ENCODE results near the gene STK4. TPM values are rescaled to one million over a fixed set of nuclear protein-coding genes. Genes with fewer than 3 reads are reported as not detected.

STK4 gene
- total and polyA plus RNA-seq, 2 of the 8 experiments (the other 6 are each of a cell fraction or from before 2014, with no cell fraction given) = 12.0 to 34.3 TPM

GRCh38 chr20:44969300-44969894 lies 3.1 kb downstream of the STK4 start:
- Histone ChIP-seq H3K79me2 (ENCODE audit: control insufficient read depth in 1 of 2, insufficient read depth in 2 of 2, low read length in 2 of 2) (peaks cover 8 to 47% of the 10 kb centered on the region in 2 experiments), H2BK5ac (ENCODE audit: low read depth, low read length) (no peak overlapping the region), H2BK12ac (ENCODE audit: low read depth, low read length) (no peak overlapping the region), H4K91ac (replicated peaks; ENCODE audit: insufficient read length, low read length) (no peak overlapping the region), H2BK15ac (ENCODE audit: low read length) (no peak overlapping the region), H4K8ac (ENCODE audit: extremely low read depth, insufficient read depth, low read length) (no peak overlapping the region), H3K27ac (ENCODE audit: low read depth, low read length) (no peak overlapping the region), H3K4me2 (ENCODE audit: insufficient read depth in 1 of 2, low read depth in 2 of 2, low read length in 2 of 2) (no peak overlapping the region; a peak in 1 of 4 replicates), H3K4me3 (ENCODE audit: extremely low read depth in 1 of 4, insufficient read depth in 2 of 4, low read depth in 3 of 4, low read length in 4 of 4) (no peak overlapping the region), H3K27me3 (replicated peaks in 1 of 4; ENCODE audit: control insufficient read depth in 3 of 4, extremely low read depth in 1 of 4, insufficient read depth in 3 of 4, low read length in 3 of 4) (no peaks in the 10 kb centered on the region), H3K9ac (replicated peaks in 1 of 4; ENCODE audit: extremely low read depth in 1 of 4, low read depth in 3 of 4, low read length in 3 of 4) (no peak overlapping the region), H3K4ac (replicated peaks; ENCODE audit: insufficient read length, low read depth, low read length) (no peak overlapping the region), H4K20me1 (replicated peaks in 1 of 2; ENCODE audit: control insufficient read depth in 1 of 2, insufficient read depth in 2 of 2, low read length in 2 of 2) (peaks cover 0 to 7% of the 10 kb centered on the region in 2 experiments), H3K4me1 (replicated peaks in 1 of 4; ENCODE audit: control insufficient read depth in 3 of 4, insufficient read depth in 4 of 4, low read length in 3 of 4) (peaks cover 3 to 4% (median 3%) of the 10 kb centered on the region in 4 experiments; a peak in 5 of 7 replicates), H3K23ac (ENCODE audit: insufficient read length) (no peak overlapping the region), H2AK5ac (ENCODE audit: low read depth, low read length) (no peak overlapping the region), H2AFZ (ENCODE audit: low read length) (no peak overlapping the region), H3K36me3 (ENCODE audit: control insufficient read depth in 2 of 4, insufficient read depth in 4 of 4, low read length in 3 of 4) (peaks cover 0 to 18% (median 7%) of the 10 kb centered on the region in 4 experiments; a peak in 6 of 8 replicates), H2BK120ac (replicated peaks; ENCODE audit: low read depth, low read length) (no peak overlapping the region), H4K5ac (ENCODE audit: insufficient read length, low read depth, low read length) (no peak overlapping the region), H3K79me1 (ENCODE audit: low read depth, low read length) (no peaks in the 10 kb centered on the region; the same call in 1 of the 2 replicates), H2BK20ac (ENCODE audit: low read length) (no peak overlapping the region), H3K56ac (replicated peaks; ENCODE audit: insufficient read length, low read depth, low read length) (no peak overlapping the region), H3K14ac (ENCODE audit: insufficient read length) (no peak overlapping the region), H3K18ac (ENCODE audit: extremely low read depth, low read length) (no peak overlapping the region), H3K9me3 (ENCODE audit: insufficient read depth in 2 of 2, low read depth in 1 of 2, low read length in 1 of 2) (no peaks in the 10 kb centered on the region), H3K23me2 (ENCODE audit: low read depth, low read length) (peaks cover 7% of the 10 kb centered on the region; the same call in 1 of the 2 replicates)
- WGBS, 2 experiments (ENCODE audit: extremely low coverage in 1 of 2, insufficient coverage in 1 of 2, insufficient read length in 1 of 2, insufficient replicate concordance in 2 of 2, low coverage in 1 of 2, low lambda C conversion rate in 2 of 2, missing lambda C conversion rate in 1 of 2) = 93% methylated on average over 3 of the region's 3 CpGs; no CpG with 5 or more reads in 1 of the 2 experiments
- TF ChIP-seq GTF2F1 (IDR thresholded peaks at IDR 0.05; ENCODE audit: borderline replicate concordance, low read depth, low read length) = no peak
- no peak for TF ChIP-seq ZNF274 (IDR thresholded peaks at IDR 0.05; ENCODE audit: borderline replicate concordance, extremely low read depth, low read length)
- TF ChIP-seq RXRA (IDR thresholded peaks at IDR 0.05; ENCODE audit: insufficient read depth, low read depth, low read length) = no peak
- TF ChIP-seq YY1 (IDR thresholded peaks at IDR 0.05; ENCODE audit: low read depth, low read length) = no peak
- TF ChIP-seq SRF (IDR thresholded peaks at IDR 0.05; ENCODE audit: low read depth, low read length) = no peak
- TF ChIP-seq USF2 (IDR thresholded peaks at IDR 0.05; ENCODE audit: low read length) = no peak
- TF ChIP-seq MAFK (IDR thresholded peaks at IDR 0.05; ENCODE audit: low read depth, low read length) = no peak
- no peak for TF ChIP-seq EGR1 (IDR thresholded peaks at IDR 0.05; ENCODE audit: borderline replicate concordance, low read depth, low read length)
- no peak for TF ChIP-seq CTCF (IDR thresholded peaks at IDR 0.05; ENCODE audit: control extremely low read depth in 1 of 3, insufficient read depth in 1 of 3, low read depth in 1 of 3, low read length in 3 of 3)
- ChIA-PET POLR2A (ENCODE audit: partially characterized antibody) (interaction anchor here (0.7 to 1.4 kb wide), 2 partner anchors 9 to 77 kb away, joined by 3 read pairs; partner anchors contain the start of gene TOMM34), CTCF (ENCODE audit: partially characterized antibody) (interaction anchor here (1.5 kb wide), 1 partner anchor 13 kb away, joined by 4 read pairs; no protein-coding TSS in a partner anchor)
- FAIRE-seq (no peak), DNase-seq (ENCODE audit: low read depth in 1 of 2, low spot score in 2 of 2) (no peak)

Measured in H1 (cell line).